H1 (cell line): ENCODE results near the gene YTHDF2. TPM values are rescaled to one million over a fixed set of nuclear protein-coding genes. Genes with fewer than 3 reads are reported as not detected.

ENCODE experiments used
- CTCF ChIA-PET: fragments of 300-600 bp; sonication (Branson Sonifier 250); formaldehyde crosslinking; loops from one replicate; lab custom pipeline; 2021; ENCODE audit not compliant: partially characterized antibody; lab: Charles Lee
- POLR2A ChIA-PET: fragments of 300-600 bp; sonication (Branson Sonifier 250); formaldehyde crosslinking; loops from one replicate; lab custom pipeline; 2021; ENCODE audit warnings: inconsistent platforms; ENCODE audit not compliant: partially characterized antibody; lab: Charles Lee
- DNase-seq, 2 experiments: peaks; one replicate each; pipeline versions ENCODE4 v3.0.0 to v3.0.0-alpha.2; 2010 to 2022; ENCODE audit warnings: low spot score in 2 of 2, low read depth in 1 of 2, mixed read lengths in 1 of 2
- FAIRE-seq: peaks from 2 replicates; lab custom pipeline; 2011; peaks lifted over from hg19 to GRCh38; lab: Jason Lieb, UNC
- H2AFZ ChIP-seq: 2 replicates; pipeline ENCODE4 v1.8.1; 2012; ENCODE audit warnings: low read length, inconsistent platforms
- H2AK5ac ChIP-seq: 2 replicates; pipeline ENCODE4 v1.6.1; 2013; ENCODE audit warnings: low read depth, low read length
- H2BK120ac ChIP-seq: replicated peaks from 2 replicates; pipeline ENCODE3; 2013; ENCODE audit warnings: low read depth, low read length, inconsistent platforms
- H2BK12ac ChIP-seq: 2 replicates; pipeline ENCODE4 v1.6.1; 2013; ENCODE audit warnings: low read depth, low read length
- H2BK15ac ChIP-seq: 2 replicates; pipeline ENCODE4 v1.6.1; 2013; ENCODE audit warnings: low read length
- H2BK20ac ChIP-seq: 2 replicates; pipeline ENCODE4 v1.6.1; 2013; ENCODE audit warnings: low read length
- H2BK5ac ChIP-seq: 2 replicates; pipeline ENCODE4 v1.6.1; 2013; ENCODE audit warnings: low read depth, low read length
- H3K14ac ChIP-seq: 2 replicates; pipeline ENCODE4 v1.6.1; 2013; ENCODE audit warnings: inconsistent platforms; ENCODE audit not compliant: insufficient read length
- H3K18ac ChIP-seq: 2 replicates; pipeline ENCODE4 v1.6.1; 2013; ENCODE audit warnings: low read length; ENCODE audit errors: extremely low read depth
- H3K23ac ChIP-seq: 2 replicates; pipeline ENCODE4 v1.6.1; 2013; ENCODE audit warnings: inconsistent platforms; ENCODE audit not compliant: insufficient read length
- H3K23me2 ChIP-seq: 2 replicates; pipeline ENCODE4 v1.6.1; 2013; ENCODE audit warnings: low read depth, low read length
- H3K27ac ChIP-seq: 2 replicates; pipeline ENCODE4 v1.6.1; 2011; ENCODE audit warnings: low read depth, low read length, inconsistent platforms
- H3K27me3 ChIP-seq, 4 experiments: replicated peaks in 1 of 4; 1 replicate in 1 of 4; 2 replicates in 3 of 4; pipeline versions ENCODE4 v1.6.1 to v1.8.1; 2011 to 2013; ENCODE audit warnings: low read length in 3 of 4, mild to moderate bottlenecking in 3 of 4, inconsistent platforms in 2 of 4, mixed read lengths in 2 of 4, moderate library complexity in 1 of 4; ENCODE audit not compliant: control insufficient read depth in 3 of 4, insufficient read depth in 3 of 4; ENCODE audit errors: extremely low read depth in 1 of 4
- H3K36me3 ChIP-seq, 4 experiments: 2 replicates each; pipeline versions ENCODE4 v1.6.1 to v1.8.1; 2011 to 2013; ENCODE audit warnings: mild to moderate bottlenecking in 4 of 4, low read length in 3 of 4, moderate library complexity in 2 of 4, control low read depth in 1 of 4, inconsistent platforms in 1 of 4; ENCODE audit not compliant: insufficient read depth in 4 of 4, control insufficient read depth in 2 of 4
- H3K4ac ChIP-seq: replicated peaks from 2 replicates; pipeline ENCODE3; 2013; ENCODE audit warnings: low read length, low read depth, mixed read lengths, inconsistent platforms; ENCODE audit not compliant: insufficient read length
- H3K4me1 ChIP-seq, 4 experiments: replicated peaks in 1 of 4; 1 replicate in 1 of 4; 2 replicates in 3 of 4; pipeline versions ENCODE4 v1.6.1 to v1.8.1; 2011 to 2013; ENCODE audit warnings: low read length in 3 of 4, inconsistent platforms in 2 of 4, mixed read lengths in 1 of 4; ENCODE audit not compliant: insufficient read depth in 4 of 4, control insufficient read depth in 3 of 4
- H3K4me2 ChIP-seq, 2 experiments: 2 replicates each; pipeline versions ENCODE4 v1.6.1 to v1.8.1; 2011 to 2013; ENCODE audit warnings: low read depth in 2 of 2, low read length in 2 of 2, control low read depth in 1 of 2, inconsistent platforms in 1 of 2, mild to moderate bottlenecking in 1 of 2; ENCODE audit not compliant: insufficient read depth in 1 of 2
- H3K4me3 ChIP-seq, 4 experiments: fragments of 200-600, 300-600 bp in 1 of 4; sonication (generic), shearing (Covaris generic), sonication (Bioruptor Twin) in 1 of 4; 2 replicates each; pipeline versions ENCODE4 v1.5.1 to v1.8.1; 2011 to 2016; ENCODE audit warnings: low read length in 4 of 4, low read depth in 3 of 4, control low read depth in 2 of 4, inconsistent platforms in 2 of 4, mild to moderate bottlenecking in 2 of 4, mixed read lengths in 1 of 4, moderate library complexity in 1 of 4; ENCODE audit not compliant: insufficient read depth in 2 of 4; ENCODE audit errors: extremely low read depth in 1 of 4
- H3K56ac ChIP-seq: replicated peaks from 2 replicates; pipeline ENCODE3; 2013; ENCODE audit warnings: low read depth, mild to moderate bottlenecking, mixed read lengths, low read length, inconsistent platforms; ENCODE audit not compliant: insufficient read length
- H3K79me1 ChIP-seq: 2 replicates; pipeline ENCODE4 v1.6.1; 2013; ENCODE audit warnings: low read depth, low read length, control low read depth
- H3K79me2 ChIP-seq, 2 experiments: 2 replicates each; pipeline versions ENCODE4 v1.6.1 to v1.8.1; 2012 to 2013; ENCODE audit warnings: low read length in 2 of 2, mild to moderate bottlenecking in 2 of 2, inconsistent platforms in 1 of 2; ENCODE audit not compliant: insufficient read depth in 2 of 2, control insufficient read depth in 1 of 2
- H3K9ac ChIP-seq, 4 experiments: replicated peaks in 1 of 4; 1 replicate in 1 of 4; 2 replicates in 3 of 4; pipeline versions ENCODE4 v1.6.1 to v1.8.1; 2011 to 2013; ENCODE audit warnings: low read depth in 3 of 4, low read length in 3 of 4, control low read depth in 2 of 4, mild to moderate bottlenecking in 2 of 4, moderate library complexity in 2 of 4, inconsistent platforms in 1 of 4; ENCODE audit errors: extremely low read depth in 1 of 4
- H3K9me3 ChIP-seq, 2 experiments: 2 replicates each; pipeline versions ENCODE4 v1.6.1 to v1.8.1; 2012 to 2013; ENCODE audit warnings: mild to moderate bottlenecking in 2 of 2, moderate library complexity in 2 of 2, control low read depth in 1 of 2, inconsistent platforms in 1 of 2, low read depth in 1 of 2, low read length in 1 of 2, mixed read lengths in 1 of 2; ENCODE audit not compliant: insufficient read depth in 2 of 2
- H4K20me1 ChIP-seq, 2 experiments: replicated peaks in 1 of 2; 2 replicates each; pipeline versions ENCODE3 to v1.8.1; 2011 to 2013; ENCODE audit warnings: inconsistent platforms in 2 of 2, low read length in 2 of 2, mild to moderate bottlenecking in 1 of 2; ENCODE audit not compliant: insufficient read depth in 2 of 2, control insufficient read depth in 1 of 2
- H4K5ac ChIP-seq: 2 replicates; pipeline ENCODE4 v1.6.1; 2013; ENCODE audit warnings: low read length, low read depth, mixed read lengths, inconsistent platforms; ENCODE audit not compliant: insufficient read length
- H4K8ac ChIP-seq: 2 replicates; pipeline ENCODE4 v1.8.0; 2013; ENCODE audit warnings: mild to moderate bottlenecking, moderate library complexity, low read length, inconsistent platforms; ENCODE audit not compliant: insufficient read depth; ENCODE audit errors: extremely low read depth
- H4K91ac ChIP-seq: replicated peaks from 2 replicates; pipeline ENCODE3; 2013; ENCODE audit warnings: low read length, mixed read lengths, inconsistent platforms; ENCODE audit not compliant: insufficient read length
- BCL11A ChIP-seq, 2 experiments: IDR thresholded peaks; one replicate each; pipeline ENCODE4 v1.6.1; 2011; ENCODE audit warnings: low read depth in 2 of 2, low read length in 2 of 2, mild to moderate bottlenecking in 2 of 2
- BRCA1 ChIP-seq: IDR thresholded peaks from 2 replicates; pipeline ENCODE4 v1.6.1; 2012; ENCODE audit warnings: low read depth, low read length, improper control_type of control experiment
- CHD1 ChIP-seq: IDR thresholded peaks from 2 replicates; pipeline ENCODE4 v1.6.1; 2012; ENCODE audit warnings: low read depth, low read length, improper control_type of control experiment
- CTBP2 ChIP-seq: IDR thresholded peaks from 2 replicates; pipeline ENCODE4 v1.7.0; 2011; ENCODE audit warnings: borderline replicate concordance, mild to moderate bottlenecking, moderate library complexity, mixed read lengths, low read length; ENCODE audit not compliant: insufficient read depth, insufficient read length
- GABPA ChIP-seq: IDR thresholded peaks from 2 replicates; pipeline ENCODE4 v1.6.1; 2011; ENCODE audit warnings: mild to moderate bottlenecking, low read length, moderate library complexity, borderline replicate concordance; ENCODE audit not compliant: insufficient read depth
- JUND ChIP-seq: IDR thresholded peaks from 2 replicates; pipeline ENCODE4 v1.6.1; 2011; ENCODE audit warnings: mild to moderate bottlenecking, improper control_type of control experiment, low read length
- NRF1 ChIP-seq: IDR thresholded peaks from 2 replicates; pipeline ENCODE4 v1.6.1; 2011; ENCODE audit warnings: mild to moderate bottlenecking, low read depth, low read length, improper control_type of control experiment
- SIX5 ChIP-seq: IDR thresholded peaks from 2 replicates; pipeline ENCODE4 v1.6.1; 2011; ENCODE audit warnings: mild to moderate bottlenecking, low read depth, low read length
- TAF7 ChIP-seq: optimal IDR thresholded peaks from 2 replicates; pipeline ENCODE3; 2011; ENCODE audit warnings: low read depth, mild to moderate bottlenecking, inconsistent platforms, low read length, moderate library complexity, borderline replicate concordance
- USF2 ChIP-seq: IDR thresholded peaks from 2 replicates; pipeline ENCODE4 v1.6.1; 2011; ENCODE audit warnings: low read length, improper control_type of control experiment
- WGBS, 2 experiments: shearing (Covaris generic) in 1 of 2; methylation state at CpG; one replicate each; pipeline versions ENCODE4 v1.1.6 to v1.1.7; 2013 to 2015; ENCODE audit warnings: low lambda C conversion rate in 2 of 2, mixed read lengths in 2 of 2, inconsistent platforms in 1 of 2, low coverage in 1 of 2, missing lambda C conversion rate in 1 of 2; ENCODE audit not compliant: insufficient replicate concordance in 2 of 2, insufficient coverage in 1 of 2, insufficient read length in 1 of 2; ENCODE audit errors: extremely low coverage in 1 of 2, missing lambda C conversion rate in 1 of 2; 5-methylcytosine and 5-hydroxymethylcytosine counted together
- polyA plus RNA-seq, 7 experiments: library from polyadenylated mRNA; depleted of rRNA in 3 of 7; stranded (reverse) in 5 of 7; unstranded in 2 of 7; fragments of >200 nt in 5 of 7; fragments of 200-250 nt in 2 of 7; gene quantifications; 1 replicate in 5 of 7; 2 replicates in 1 of 7; 4 replicates in 1 of 7; pipeline versions ENCODE4 v1.2.1 to v1.2.3, GENCODE V29; 2011 to 2013; ENCODE audit warnings: missing spikeins in 2 of 7, mixed read lengths in 2 of 7
- total RNA-seq: library from RNA; stranded (reverse); fragmentation: NEBNext Ultra II Directional; extraction: Animal tissue kit (Norgen Biotek cat#: 25700); gene quantifications from 2 replicates; pipeline ENCODE4 v1.2.1, GENCODE V29; 2021

Gene YTHDF2
- total and polyA plus RNA-seq, 2 of the 8 experiments (the other 6 are each of a cell fraction or from before 2014, with no cell fraction given), result 128 to 164 TPM

GRCh38 chr1:28776341-28776740 is 39.6 kb downstream of the YTHDF2 start:
- no peak overlapping the region for H2BK15ac ChIP-seq
- no peak overlapping the region for H3K4ac ChIP-seq
- H4K5ac ChIP-seq, result no peak overlapping the region
- H2BK5ac ChIP-seq, result no peak overlapping the region
- no peaks in the 10 kb centered on the region; a peak in 1 of 4 replicates for H3K79me2 ChIP-seq
- no peaks in the 10 kb centered on the region for H3K4me1 ChIP-seq
- H3K9ac ChIP-seq, result no peak overlapping the region
- TF ChIP-seq BRCA1, result no peak
- TF ChIP-seq GABPA, result no peak
- no peak for TF ChIP-seq TAF7
- no peak for TF ChIP-seq BCL11A (IDR thresholded peaks at IDR 0.05; ENCODE audit: low read depth in 2 of 2, low read length in 2 of 2)
- no peak for TF ChIP-seq JUND
- no peak for TF ChIP-seq USF2
- no peak for TF ChIP-seq NRF1
- no peak for TF ChIP-seq SIX5
- no peak for TF ChIP-seq CHD1
- no peak for TF ChIP-seq CTBP2
- ChIA-PET CTCF (interaction anchor here (0.5 to 4.2 kb wide), 7 partner anchors 8 to 117 kb away, joined by 3 to 31 read pairs (median 3); partner anchors contain the start of gene YTHDF2), POLR2A (interaction anchor here (1.0 to 5.1 kb wide), 6 partner anchors 9 to 54 kb away, joined by 3 to 49 read pairs (median 17); partner anchors contain the start of gene YTHDF2)
- no peak overlapping the region for H3K18ac ChIP-seq
- H3K4me3 ChIP-seq, result no peak overlapping the region
- H3K27me3 ChIP-seq, result no peaks in the 10 kb centered on the region
- no peaks in the 10 kb centered on the region for H3K23me2 ChIP-seq
- no peak overlapping the region for H3K23ac ChIP-seq
- H4K91ac ChIP-seq, result no peak overlapping the region
- H3K4me2 ChIP-seq, result no peak overlapping the region
- FAIRE-seq (no peak), DNase-seq (no peak)
- no peak overlapping the region for H2AFZ ChIP-seq
- H3K9me3 ChIP-seq, result no peaks in the 10 kb centered on the region
- H2BK12ac ChIP-seq, result no peak overlapping the region
- H3K36me3 ChIP-seq, result peaks cover 0 to 15% (median 0%) of the 10 kb centered on the region in 4 experiments; a peak in 1 of 8 replicates
- no peak overlapping the region for H2BK20ac ChIP-seq
- H3K79me1 ChIP-seq, result no peaks in the 10 kb centered on the region
- H2AK5ac ChIP-seq, result no peak overlapping the region
- no peak overlapping the region for H3K14ac ChIP-seq
- no peak overlapping the region for H4K8ac ChIP-seq
- peaks cover 0 to 8% of the 10 kb centered on the region in 2 experiments for H4K20me1 ChIP-seq
- WGBS, 2 experiments, result 98% methylated on average over 13 of the region's 17 CpGs; no CpG with 5 or more reads in 1 of the 2 experiments
- no peak overlapping the region for H2BK120ac ChIP-seq
- no peak overlapping the region for H3K56ac ChIP-seq
- H3K27ac ChIP-seq, result no peak overlapping the region
